ENCODE results near the gene AKR1C3. TPM values are rescaled to one million over a fixed set of nuclear protein-coding genes. Genes with fewer than 3 reads are reported as not detected.

AKR1C3 gene
- total RNA-seq, 6 donors from 2014 or later = 39.8 to 136 (median 96.0) TPM

GRCh38 chr10:5151076-5151475, 56.9 kb downstream of the AKR1C3 start:
- no peak overlapping the region for H3K4me3 ChIP-seq
- no peak for TF ChIP-seq POLR2AphosphoS5 (IDR thresholded peaks at IDR 0.05)
- no peak for TF ChIP-seq EP300 (IDR thresholded peaks at IDR 0.05)
- no peak for TF ChIP-seq POLR2A (IDR thresholded peaks at IDR 0.05)
- TF ChIP-seq CTCF (IDR thresholded peaks at IDR 0.05) = no peak
- 96 to 100% methylated on average over 3 of the region's 3 CpGs for whole genome bisulfite sequencing, 2 donors
- no peak for DNase-seq
- no peaks in the 10 kb centered on the region for H3K27me3 ChIP-seq
- no peak for ATAC-seq (ENCODE audit: low FRiP score in 2 of 2)
- peaks cover 0 to 4% (median 2%) of the 10 kb centered on the region in 4 donors for H3K9me3 ChIP-seq
- H3K27ac ChIP-seq = no peak overlapping the region
- no peaks in the 10 kb centered on the region for H3K36me3 ChIP-seq
- no peaks in the 10 kb centered on the region for H3K4me1 ChIP-seq

- ATAC-seq (ENCODE audit: low FRiP score in 2 of 2) = no peak
- 25 to 39% methylated on average over 1 of the region's 1 CpG for WGBS, 2 donors
- no peak for DNase-seq
- Histone ChIP-seq H3K4me1 (no peaks in the 10 kb centered on the region), H3K36me3 (no peaks in the 10 kb centered on the region), H3K27me3 (no peaks in the 10 kb centered on the region), H3K4me3 (no peak overlapping the region), H3K27ac (no peak overlapping the region), H3K9me3 (peaks cover 0 to 2% (median 0%) of the 10 kb centered on the region in 4 donors)
- TF ChIP-seq POLR2A (IDR thresholded peaks at IDR 0.05) (no peak), CTCF (IDR thresholded peaks at IDR 0.05) (no peak), POLR2AphosphoS5 (IDR thresholded peaks at IDR 0.05) (no peak), EP300 (IDR thresholded peaks at IDR 0.05) (no peak)
Measured at GRCh38 chr10:5155951-5156350, 61.7 kb downstream of the AKR1C3 start.

Small RNAs within 50 kb of the gene (small RNA-seq; reads per million reads assigned to genes)
- 0 reads per million in 4 donors for gene RF00096

Other genes with a start within 250 kb of the AKR1C3 start
- gene AKR1C1, start 131.0 kb upstream of the AKR1C3 start, total RNA-seq = 100 to 1,000 TPM in 1 of 6 donors, 10 to 100 TPM in 5; 38.2 to 103 (median 44.3) TPM
- gene AKR1C2, start 90.6 kb upstream of the AKR1C3 start, total RNA-seq = 10 to 100 TPM in 5 of 6 donors, 1 to 10 TPM in 1; 7.3 to 76.0 (median 28.6) TPM
- gene AKR1C8, start 90.7 kb downstream of the AKR1C3 start, total RNA-seq = 1 to 10 TPM in 1 of 6 donors, under 1 TPM in 3, not detected in 2; 0.30 to 9.4 (median 0.53) TPM
- gene AKR1C4, start 102.4 kb downstream of the AKR1C3 start, total RNA-seq = not detected

Measured in upper lobe of left lung (tissue), 6 donors.